ENCODE measurements around the gene TEX44. TPM values are rescaled to one million over a fixed set of nuclear protein-coding genes. Genes with fewer than 3 reads are reported as not detected.

TEX44 gene
- total RNA-seq, 4 donors from 2014 or later = not detected

DNA sequence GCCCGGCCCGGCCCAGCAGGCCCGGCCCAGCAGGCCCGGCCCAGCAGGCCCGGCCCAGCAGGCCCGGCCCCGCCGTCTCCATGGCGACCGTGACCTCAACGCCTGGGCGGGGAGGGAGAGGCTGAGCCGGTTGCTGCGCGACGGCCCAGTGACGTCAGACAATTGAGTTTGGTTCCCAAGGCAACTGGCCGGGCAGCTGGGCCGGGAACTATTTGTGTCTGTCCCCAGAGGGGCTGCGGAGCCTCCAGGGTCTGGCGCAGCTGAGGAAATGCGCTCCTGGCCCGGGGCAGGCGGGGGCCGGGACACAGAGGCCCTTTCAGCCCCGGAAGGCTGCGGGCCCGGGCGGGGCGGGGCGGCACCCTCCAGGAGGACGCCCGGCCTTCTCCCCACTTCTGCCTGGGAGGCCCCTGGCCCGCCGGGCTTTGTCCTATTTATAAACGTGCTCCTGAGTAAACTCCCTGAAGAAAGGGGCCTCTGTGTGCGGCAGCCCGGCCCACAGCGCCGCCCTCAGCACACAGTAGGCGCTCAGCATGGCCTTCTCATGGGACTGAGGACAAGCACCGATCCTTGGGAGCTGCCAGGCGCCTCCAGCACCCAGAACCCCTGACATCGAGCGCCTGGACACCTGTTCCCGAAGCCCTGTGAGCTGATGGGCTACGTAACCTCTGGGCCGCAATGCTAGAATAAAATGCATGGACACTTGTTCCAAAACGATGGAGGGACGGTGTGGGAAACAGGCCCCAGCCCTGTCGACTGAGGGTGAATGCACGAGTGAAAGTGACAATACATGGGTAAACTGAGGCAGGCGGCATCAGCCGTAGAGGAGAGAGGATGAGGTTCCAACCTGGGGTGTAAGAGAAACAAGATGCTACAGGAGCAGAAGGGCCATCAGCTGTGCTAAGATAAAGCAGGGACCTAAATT, 12.3 kb downstream of the TEX44 start:
- H3K27ac ChIP-seq = peak overlapping the region; percentile 99
- TF ChIP-seq, protein P1, sequence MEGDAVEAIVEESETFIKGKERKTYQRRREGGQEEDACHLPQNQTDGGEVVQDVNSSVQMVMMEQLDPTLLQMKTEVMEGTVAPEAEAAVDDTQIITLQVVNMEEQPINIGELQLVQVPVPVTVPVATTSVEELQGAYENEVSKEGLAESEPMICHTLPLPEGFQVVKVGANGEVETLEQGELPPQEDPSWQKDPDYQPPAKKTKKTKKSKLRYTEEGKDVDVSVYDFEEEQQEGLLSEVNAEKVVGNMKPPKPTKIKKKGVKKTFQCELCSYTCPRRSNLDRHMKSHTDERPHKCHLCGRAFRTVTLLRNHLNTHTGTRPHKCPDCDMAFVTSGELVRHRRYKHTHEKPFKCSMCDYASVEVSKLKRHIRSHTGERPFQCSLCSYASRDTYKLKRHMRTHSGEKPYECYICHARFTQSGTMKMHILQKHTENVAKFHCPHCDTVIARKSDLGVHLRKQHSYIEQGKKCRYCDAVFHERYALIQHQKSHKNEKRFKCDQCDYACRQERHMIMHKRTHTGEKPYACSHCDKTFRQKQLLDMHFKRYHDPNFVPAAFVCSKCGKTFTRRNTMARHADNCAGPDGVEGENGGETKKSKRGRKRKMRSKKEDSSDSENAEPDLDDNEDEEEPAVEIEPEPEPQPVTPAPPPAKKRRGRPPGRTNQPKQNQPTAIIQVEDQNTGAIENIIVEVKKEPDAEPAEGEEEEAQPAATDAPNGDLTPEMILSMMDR (IDR thresholded peaks at IDR 0.05) = no peak
- peak in 1 of 2 donors; percentile 25 for TF ChIP-seq POLR2A (IDR thresholded peaks at IDR 0.05)
- peak; percentile 25 to 93 (median 62) for TF ChIP-seq POLR2AphosphoS5 (IDR thresholded peaks at IDR 0.05)
- TF ChIP-seq EP300 (IDR thresholded peaks at IDR 0.05) = peak; percentile 70
- no peaks in the 10 kb centered on the region for H3K27me3 ChIP-seq
- H3K4me1 ChIP-seq = peaks cover 60% of the 10 kb centered on the region
- no peaks in the 10 kb centered on the region for H3K9me3 ChIP-seq
- H3K36me3 ChIP-seq = no peaks in the 10 kb centered on the region
- peak; percentile 99 to 100 for DNase-seq (ENCODE audit: low spot score in 2 of 2)
- H3K4me3 ChIP-seq = peak overlapping the region; percentile 54
- WGBS = 49% methylated on average over 14 of the region's 54 CpGs

DNA sequence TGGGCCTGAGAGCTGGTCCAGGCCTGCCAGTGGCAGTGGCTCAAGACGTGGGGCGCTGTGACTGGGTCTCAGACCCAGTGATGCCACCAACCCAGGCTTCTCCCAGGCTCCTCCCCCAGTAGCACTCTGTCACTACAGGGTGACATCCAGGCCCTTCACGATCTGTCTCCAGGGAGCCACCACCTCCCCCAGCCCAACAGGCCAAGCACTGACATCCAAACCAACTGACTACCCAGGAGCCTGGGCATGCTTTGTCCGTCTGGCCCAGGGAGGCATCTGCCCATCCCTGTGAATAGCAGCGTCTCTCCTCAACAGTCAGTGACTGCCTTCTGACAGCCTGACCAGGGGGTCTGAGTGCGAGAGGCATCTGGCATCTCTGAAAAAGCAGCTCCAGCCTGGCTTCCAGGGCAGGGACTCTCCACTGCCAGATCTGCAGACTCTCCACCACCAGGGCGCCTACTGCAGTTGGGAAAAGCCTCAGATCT, 13.0 kb downstream of the TEX44 start:
- no peaks in the 10 kb centered on the region for H3K27me3 ChIP-seq
- peak overlapping the region; percentile 99 for H3K27ac ChIP-seq
- no peaks in the 10 kb centered on the region for H3K9me3 ChIP-seq
- 74% methylated on average over 2 of the region's 7 CpGs for whole genome bisulfite sequencing
- TF ChIP-seq POLR2AphosphoS5 (IDR thresholded peaks at IDR 0.05) (no peak), EP300 (IDR thresholded peaks at IDR 0.05) (no peak), POLR2A (IDR thresholded peaks at IDR 0.05) (no peak)
- TF ChIP-seq, protein P1 (IDR thresholded peaks at IDR 0.05) = no peak
- no peaks in the 10 kb centered on the region for H3K36me3 ChIP-seq
- peaks cover 53% of the 10 kb centered on the region for H3K4me1 ChIP-seq
- no peak for DNase-seq (ENCODE audit: low spot score in 2 of 2)
- H3K4me3 ChIP-seq = no peak overlapping the region

DNA sequence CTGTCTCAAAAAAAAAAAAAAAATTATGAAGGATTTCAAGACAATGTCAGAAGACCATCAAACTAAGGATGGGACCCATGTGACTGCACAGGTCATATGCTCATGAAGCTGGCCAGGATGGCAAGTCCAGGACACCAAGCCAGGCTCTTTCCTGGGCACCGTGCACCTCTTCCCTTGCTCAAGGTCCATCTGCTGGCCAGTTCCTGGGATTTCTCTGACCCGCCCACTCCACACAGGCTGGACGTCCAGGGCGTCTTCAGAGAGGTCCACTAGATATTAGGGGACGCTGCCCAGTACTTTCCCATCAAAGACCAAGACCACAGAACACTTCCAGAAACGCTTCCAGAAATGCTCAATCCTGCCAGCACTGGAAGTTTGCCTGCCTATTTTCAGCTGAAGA, 14.3 kb downstream of the TEX44 start:
- Histone ChIP-seq H3K4me1 (peaks cover 51% of the 10 kb centered on the region), H3K36me3 (no peaks in the 10 kb centered on the region), H3K27me3 (no peaks in the 10 kb centered on the region), H3K9me3 (no peaks in the 10 kb centered on the region), H3K27ac (no peak overlapping the region), H3K4me3 (no peak overlapping the region)
- TF ChIP-seq, protein P1 (IDR thresholded peaks at IDR 0.05) = no peak
- TF ChIP-seq POLR2A (IDR thresholded peaks at IDR 0.05) (no peak), EP300 (IDR thresholded peaks at IDR 0.05) (no peak), POLR2AphosphoS5 (IDR thresholded peaks at IDR 0.05) (no peak)
- no peak for DNase-seq (ENCODE audit: low spot score in 2 of 2)
- WGBS = 75% methylated on average over 6 of the region's 6 CpGs

DNA sequence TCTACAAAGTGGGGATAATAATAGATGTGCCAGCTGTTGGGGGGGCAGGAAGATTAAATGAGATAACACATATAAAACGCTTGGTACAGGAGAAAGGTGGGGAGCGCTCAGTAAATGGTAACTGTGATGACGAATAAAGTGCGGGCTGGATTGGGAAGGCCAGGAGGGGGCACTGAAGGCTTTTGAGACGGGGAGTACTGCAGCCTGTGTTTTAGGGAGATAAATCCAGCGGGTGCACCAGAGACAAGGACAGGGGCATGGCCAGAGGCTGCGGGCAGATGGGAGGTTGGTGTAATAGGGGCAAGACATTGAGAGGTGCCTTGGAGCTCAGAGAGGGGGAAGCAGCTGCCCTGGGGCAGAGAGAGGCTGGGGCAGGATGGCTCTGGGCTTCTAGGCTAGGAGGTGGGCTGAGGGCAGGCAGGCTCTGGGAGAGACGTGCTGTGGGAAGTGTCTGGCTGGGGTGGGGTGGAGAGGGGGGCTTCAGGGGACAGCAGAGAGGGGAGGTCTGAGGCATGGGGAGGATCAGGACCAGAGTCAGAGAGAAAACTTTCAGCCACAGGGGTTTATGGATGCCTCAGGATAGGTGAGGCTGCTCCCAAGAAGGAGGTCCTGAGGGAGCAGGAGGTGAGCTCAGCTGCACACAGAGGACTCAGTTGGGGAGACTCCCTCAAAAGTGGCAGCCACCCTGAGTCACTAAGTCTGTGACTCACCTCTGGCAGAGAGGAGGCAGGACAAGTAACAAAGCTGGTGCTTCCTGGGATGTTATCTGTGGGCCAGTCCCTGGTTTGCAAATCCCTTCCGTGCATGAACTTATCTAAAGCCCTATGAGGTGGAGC, 18.8 kb downstream of the TEX44 start:
- no peaks in the 10 kb centered on the region for H3K36me3 ChIP-seq
- H3K4me3 ChIP-seq = no peak overlapping the region
- peak in 1 of 2 donors; percentile 79 for DNase-seq (ENCODE audit: low spot score in 2 of 2)
- peaks cover 54% of the 10 kb centered on the region for H3K4me1 ChIP-seq
- TF ChIP-seq, protein P1 (IDR thresholded peaks at IDR 0.05) = no peak
- TF ChIP-seq POLR2AphosphoS5 (IDR thresholded peaks at IDR 0.05) = peak in 1 of 3 donors; percentile 37
- H3K9me3 ChIP-seq = no peaks in the 10 kb centered on the region
- H3K27ac ChIP-seq = peak overlapping the region; percentile 98
- H3K27me3 ChIP-seq = no peaks in the 10 kb centered on the region
- 52% methylated on average over 8 of the region's 9 CpGs for WGBS

DNA sequence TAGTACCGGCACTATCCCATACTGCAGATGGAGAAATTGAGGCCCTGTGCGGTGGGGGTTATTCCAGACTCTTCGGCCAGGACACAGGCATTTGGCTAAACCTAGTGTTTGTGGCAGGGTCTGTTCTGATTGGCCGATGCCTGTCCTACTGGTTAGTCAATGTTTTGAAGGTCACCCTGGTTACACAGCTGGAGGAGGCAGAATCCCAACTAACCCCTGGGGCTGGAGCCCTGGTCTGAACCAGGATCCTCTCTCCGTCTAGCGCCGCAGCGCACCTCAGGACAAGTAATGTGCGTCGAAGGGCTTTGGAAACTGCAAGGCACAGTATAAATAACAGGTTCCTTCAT, 19.4 kb downstream of the TEX44 start:
- H3K36me3 ChIP-seq = no peaks in the 10 kb centered on the region
- peak overlapping the region; percentile 98 for H3K27ac ChIP-seq
- no peak for TF ChIP-seq POLR2AphosphoS5 (IDR thresholded peaks at IDR 0.05)
- TF ChIP-seq EP300 (IDR thresholded peaks at IDR 0.05) = no peak
- TF ChIP-seq, protein P1 (IDR thresholded peaks at IDR 0.05) = no peak
- TF ChIP-seq POLR2A (IDR thresholded peaks at IDR 0.05) = no peak
- H3K4me1 ChIP-seq = peaks cover 55% of the 10 kb centered on the region
- 20% methylated on average over 9 of the region's 10 CpGs for WGBS
- no peaks in the 10 kb centered on the region for H3K27me3 ChIP-seq
- no peak overlapping the region for H3K4me3 ChIP-seq
- no peaks in the 10 kb centered on the region for H3K9me3 ChIP-seq
- DNase-seq (ENCODE audit: low spot score in 2 of 2) = peak in 1 of 2 donors; percentile 88

Measured in suprapubic skin (tissue), 4 donors.